Neural cell (in vitro differentiated cells): ENCODE measurements around the gene PMIS2.

Source experiments
- EZH2 ChIP-seq: fragments of 200-600, 300-800 bp; shearing (Covaris generic), sonication (generic); IDR thresholded peaks from 2 replicates; pipeline ENCODE4 v1.6.1; 2014; ENCODE audit warnings: antibody characterized with exemption, low read length, borderline replicate concordance, mild to moderate bottlenecking; ENCODE audit not compliant: insufficient read depth, poor library complexity, severe bottlenecking
- RAD21 ChIP-seq: fragments of 450-650 bp; conservative IDR thresholded peaks from 2 replicates; pipeline ENCODE4 v1.6.1; 2014; ENCODE audit warnings: antibody characterized with exemption, mild to moderate bottlenecking, moderate library complexity
- REST ChIP-seq: IDR thresholded peaks from 2 replicates; pipeline ENCODE4 v1.6.1; 2012; ENCODE audit warnings: borderline replicate concordance
- SMC3 ChIP-seq: fragments of 450-650 bp; conservative IDR thresholded peaks from 2 replicates; pipeline ENCODE4 v1.6.1; 2014; ENCODE audit warnings: antibody characterized with exemption, mild to moderate bottlenecking, moderate library complexity; ENCODE audit not compliant: poor library complexity
- TF ChIP-seq, protein P1 (sequence below): fragments of 450-650 bp; IDR thresholded peaks from 2 replicates; pipeline ENCODE4 v1.5.1; 2014; ENCODE audit warnings: antibody characterized with exemption, mild to moderate bottlenecking, moderate library complexity; ENCODE audit not compliant: poor library complexity, severe bottlenecking

DNA sequence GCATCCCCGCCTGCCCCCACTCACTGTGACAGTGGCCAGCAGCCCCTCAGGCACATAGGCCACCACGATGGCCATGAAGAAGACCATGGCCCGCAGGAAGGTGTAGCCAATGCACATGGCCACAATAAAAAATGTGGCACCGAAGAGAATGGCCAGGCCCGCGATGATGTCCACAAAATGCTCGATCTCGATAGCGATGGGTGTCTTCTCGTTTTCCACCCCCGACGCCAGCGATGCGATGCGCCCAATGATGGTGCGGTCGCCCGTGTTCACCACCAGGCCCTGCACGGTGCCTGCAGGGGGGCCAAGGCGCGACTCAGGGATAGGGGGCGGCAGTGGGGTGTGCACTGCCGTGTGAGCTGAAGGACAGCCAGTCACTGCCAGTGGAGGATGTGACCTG, 26.2 kb upstream of the PMIS2 start:
- TF ChIP-seq EZH2, result no peak
- TF ChIP-seq SMC3, result no peak
- no peak for TF ChIP-seq RAD21
- TF ChIP-seq, protein P1, sequence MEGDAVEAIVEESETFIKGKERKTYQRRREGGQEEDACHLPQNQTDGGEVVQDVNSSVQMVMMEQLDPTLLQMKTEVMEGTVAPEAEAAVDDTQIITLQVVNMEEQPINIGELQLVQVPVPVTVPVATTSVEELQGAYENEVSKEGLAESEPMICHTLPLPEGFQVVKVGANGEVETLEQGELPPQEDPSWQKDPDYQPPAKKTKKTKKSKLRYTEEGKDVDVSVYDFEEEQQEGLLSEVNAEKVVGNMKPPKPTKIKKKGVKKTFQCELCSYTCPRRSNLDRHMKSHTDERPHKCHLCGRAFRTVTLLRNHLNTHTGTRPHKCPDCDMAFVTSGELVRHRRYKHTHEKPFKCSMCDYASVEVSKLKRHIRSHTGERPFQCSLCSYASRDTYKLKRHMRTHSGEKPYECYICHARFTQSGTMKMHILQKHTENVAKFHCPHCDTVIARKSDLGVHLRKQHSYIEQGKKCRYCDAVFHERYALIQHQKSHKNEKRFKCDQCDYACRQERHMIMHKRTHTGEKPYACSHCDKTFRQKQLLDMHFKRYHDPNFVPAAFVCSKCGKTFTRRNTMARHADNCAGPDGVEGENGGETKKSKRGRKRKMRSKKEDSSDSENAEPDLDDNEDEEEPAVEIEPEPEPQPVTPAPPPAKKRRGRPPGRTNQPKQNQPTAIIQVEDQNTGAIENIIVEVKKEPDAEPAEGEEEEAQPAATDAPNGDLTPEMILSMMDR, result no peak
- TF ChIP-seq REST, result no peak
